ENCODE results near the gene FOXC2. TPM values are rescaled to one million over a fixed set of nuclear protein-coding genes. Genes with fewer than 3 reads are reported as not detected.

Gene FOXC2
- polyA plus RNA-seq, 3 donors: not detected

GRCh38 chr16:86554599-86554916 is 12.1 kb upstream of the FOXC2 start:
- DNase-seq: no peak

More at GRCh38 chr16:86554599-86554916, 12.1 kb upstream of the FOXC2 start:
- Mint-ChIP-seq H3K27me3 (ENCODE audit: low read depth in 3 of 3) (peaks cover 3 to 15% (median 13%) of the 10 kb centered on the region in 3 donors), H3K36me3 (peaks cover 21 to 23% of the 10 kb centered on the region in 2 donors), H3K4me3 (peak overlapping the region; percentile 85 to 90), H3K4me1 (peaks cover 15% of the 10 kb centered on the region), H3K9me3 (peaks cover 0 to 5% (median 0%) of the 10 kb centered on the region in 7 donors), H3K27ac (peak overlapping the region; percentile 95 to 98 (median 97))
- Histone ChIP-seq H3K27ac (ENCODE audit: low read depth in 1 of 2, low read length in 2 of 2) (peak overlapping the region; percentile 70 to 98), H3K4me2 (replicated peaks; ENCODE audit: extremely low read depth, low read length, poor library complexity, severe bottlenecking) (peak overlapping the region; percentile 78), H3K4me1 (ENCODE audit: control insufficient read depth in 1 of 2, insufficient read depth in 2 of 2, low read length in 2 of 2) (peaks cover 13 to 17% of the 10 kb centered on the region in 2 donors), H3K79me2 (ENCODE audit: insufficient read depth, low read length) (peaks cover 11% of the 10 kb centered on the region), H3K27me3 (ENCODE audit: control insufficient read depth in 2 of 2, insufficient read depth in 2 of 2, low read length in 2 of 2) (peaks cover 0 to 3% of the 10 kb centered on the region in 2 donors), H3K36me3 (replicated peaks in 1 of 2; ENCODE audit: control insufficient read depth in 1 of 2, insufficient read depth in 2 of 2, low read length in 2 of 2) (peaks cover 11 to 28% of the 10 kb centered on the region in 2 donors), H2AFZ (ENCODE audit: insufficient read depth, low read depth, low read length, poor library complexity, severe bottlenecking) (peak overlapping the region; percentile 95), H3K4me3 (replicated peaks in 1 of 3; ENCODE audit: low read depth in 2 of 3, low read length in 3 of 3) (peak overlapping the region; percentile 60 to 88 (median 87)), H3K9me3 (replicated peaks in 1 of 2; ENCODE audit: control insufficient read depth in 1 of 2, insufficient read depth in 1 of 2, low read length in 2 of 2) (no peaks in the 10 kb centered on the region), H3K9ac (ENCODE audit: insufficient read depth, low read length, poor library complexity, severe bottlenecking) (peak overlapping the region; percentile 99), H4K20me1 (ENCODE audit: insufficient read depth, low read length) (no peaks in the 10 kb centered on the region)
- intact Hi-C loops (cut with micrococcal nuclease): no loop called here
- WGBS (ENCODE audit: insufficient coverage): 4% methylated on average over 9 of the region's 10 CpGs
- no peak for TF ChIP-seq CTCF (IDR thresholded peaks at IDR 0.05)

Data from CD14-positive monocyte (primary cell).